GM21526 (cell line): Measurements from ENCODE around the gene DPP4.
"Not testable (repeated sequence)": the region's sequence is repeated elsewhere in the genome, so short reads cannot be mapped to it uniquely, and the experiment has no call there.

ENCODE experiments used
- ATAC-seq: cut with Tn5 transposase; IDR thresholded peaks from one replicate; pipeline ENCODE4 v1.9.1; 2021; ENCODE audit warnings: moderate library complexity; ENCODE audit not compliant: unreplicated experiment, low FRiP score

Gene DPP4

DNA sequence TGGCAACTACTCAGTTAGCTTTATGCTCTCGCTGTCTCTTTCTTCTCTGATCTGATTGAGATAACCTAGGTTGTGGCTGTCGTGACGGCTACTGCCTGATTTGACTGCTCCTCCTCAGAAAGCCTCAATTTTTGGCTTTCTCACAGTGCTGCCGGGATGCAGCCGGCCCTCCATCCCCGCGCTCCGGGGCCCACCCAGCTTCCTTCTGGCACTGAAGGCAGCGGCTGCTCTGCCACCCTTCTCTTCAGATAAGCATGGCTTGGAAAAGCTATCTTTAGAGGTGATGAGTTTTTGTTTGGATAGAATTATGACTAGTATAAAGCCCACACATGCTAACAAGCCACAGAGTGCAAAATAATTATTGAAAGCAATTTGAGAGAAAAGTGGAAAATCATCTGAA, 102.5 kb downstream of the DPP4 start:
- no peak for ATAC-seq

DNA sequence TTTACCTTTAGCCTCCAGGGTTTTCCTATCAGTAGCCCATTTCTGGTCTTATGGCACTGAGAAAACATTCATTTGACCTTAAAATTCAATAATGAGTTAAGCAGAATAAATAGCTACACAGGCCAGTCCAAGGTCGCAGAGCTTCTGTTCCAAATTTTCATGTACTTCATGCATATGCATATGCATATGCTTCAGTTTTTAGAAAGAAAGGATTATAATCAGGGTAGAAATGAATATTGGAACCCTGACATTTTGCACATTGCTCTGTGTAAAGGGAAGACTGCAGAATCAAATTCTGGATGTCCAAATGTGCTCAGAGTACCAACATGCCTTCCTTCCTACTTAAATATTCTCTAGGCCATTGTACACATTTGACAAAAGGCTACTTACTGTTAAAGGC, 104.9 kb downstream of the DPP4 start:
- ATAC-seq: no peak

DNA sequence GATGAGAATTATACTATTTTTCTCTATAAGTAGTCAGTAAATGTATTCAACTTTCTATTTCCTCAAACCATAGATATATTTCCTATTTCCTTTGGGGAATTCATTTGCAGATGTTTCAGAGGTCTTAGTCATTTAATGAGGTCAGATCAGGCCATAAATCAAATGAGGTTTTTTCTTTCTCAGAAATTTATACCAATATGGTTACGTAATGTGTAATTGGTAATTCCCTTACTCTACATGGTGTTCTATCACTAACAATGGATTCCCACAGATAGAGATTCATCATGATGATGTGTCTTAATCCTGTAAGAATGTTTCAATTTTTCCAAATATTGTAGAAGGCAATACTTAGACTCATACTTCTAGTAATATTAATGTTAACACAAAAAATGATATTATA, 108.0 kb downstream of the DPP4 start:
- no peak for ATAC-seq

DNA sequence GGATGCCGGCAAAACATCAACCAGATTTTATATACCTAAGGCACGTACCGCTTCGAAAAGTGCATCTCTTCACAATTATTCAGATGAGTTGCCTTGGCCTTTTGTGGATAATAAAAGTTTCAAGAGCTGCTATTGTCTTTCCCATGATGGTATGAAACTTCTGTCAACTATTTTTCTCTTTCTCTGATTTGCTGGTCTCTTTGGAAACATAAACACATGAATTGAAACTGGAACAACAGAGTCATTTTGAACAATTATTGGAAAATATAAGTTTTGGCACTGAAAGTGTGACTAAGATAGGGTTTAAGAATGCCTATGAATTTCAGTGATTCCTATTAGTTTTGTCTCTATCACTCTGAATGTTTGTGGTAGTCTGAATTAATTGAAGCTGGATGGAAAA, 109.9 kb downstream of the DPP4 start:
- no peak for ATAC-seq

DNA sequence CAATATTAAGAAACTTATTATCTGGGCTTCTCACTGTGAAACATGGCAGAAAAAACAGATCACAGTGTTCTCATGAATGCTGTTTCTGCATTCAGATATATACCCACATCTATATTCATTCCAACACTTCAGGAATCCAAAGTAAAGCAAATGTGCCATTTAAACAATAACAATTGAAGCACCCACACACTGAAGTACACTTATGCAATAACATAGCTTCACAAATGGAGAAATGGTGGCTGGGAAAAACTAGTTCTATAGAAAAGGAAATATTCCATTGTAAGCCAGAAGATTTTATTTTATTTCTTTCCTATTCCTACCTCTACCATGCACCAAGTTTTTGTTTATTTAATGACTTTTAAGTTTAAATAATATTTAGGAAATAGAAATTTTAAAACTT, 111.9 kb downstream of the DPP4 start:
- no peak for ATAC-seq

DNA sequence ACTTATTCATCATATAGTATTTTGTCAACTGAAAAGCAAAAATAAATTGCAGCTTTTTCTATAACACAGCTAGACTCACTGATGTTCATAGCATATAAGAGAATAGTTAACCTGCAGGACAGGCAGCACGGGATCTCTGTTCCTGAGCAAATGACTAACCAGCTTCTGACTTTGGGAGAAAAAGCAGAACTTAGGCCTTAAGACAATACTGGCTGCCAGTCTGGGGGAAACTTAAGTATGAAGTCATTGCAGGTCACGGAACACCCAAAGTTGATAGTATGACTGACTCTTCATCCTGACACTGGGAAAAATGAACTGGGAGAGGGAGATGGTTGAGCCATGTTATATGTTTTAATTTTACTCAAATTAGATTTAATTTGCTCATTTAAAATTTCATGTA, 113.0 kb downstream of the DPP4 start:
- no peak for ATAC-seq

DNA sequence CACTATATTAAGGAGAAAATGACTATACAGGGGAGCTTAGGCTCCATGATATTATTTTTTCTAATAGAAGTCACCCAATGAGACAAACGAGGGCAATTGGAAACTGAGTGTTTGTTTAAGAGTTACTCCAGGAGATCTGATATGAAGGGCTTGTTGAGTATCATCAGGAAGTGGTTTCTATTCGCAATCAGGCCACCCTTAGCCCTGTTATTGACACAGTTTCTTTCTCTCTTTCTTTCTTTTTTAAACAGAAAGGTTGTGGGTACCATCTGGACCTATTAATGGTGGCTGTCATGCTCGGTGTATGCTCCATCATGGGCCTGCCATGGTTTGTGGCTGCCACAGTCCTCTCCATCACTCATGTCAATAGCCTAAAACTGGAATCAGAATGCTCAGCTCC, 117.3 kb downstream of the DPP4 start:
- ATAC-seq: no peak

DNA sequence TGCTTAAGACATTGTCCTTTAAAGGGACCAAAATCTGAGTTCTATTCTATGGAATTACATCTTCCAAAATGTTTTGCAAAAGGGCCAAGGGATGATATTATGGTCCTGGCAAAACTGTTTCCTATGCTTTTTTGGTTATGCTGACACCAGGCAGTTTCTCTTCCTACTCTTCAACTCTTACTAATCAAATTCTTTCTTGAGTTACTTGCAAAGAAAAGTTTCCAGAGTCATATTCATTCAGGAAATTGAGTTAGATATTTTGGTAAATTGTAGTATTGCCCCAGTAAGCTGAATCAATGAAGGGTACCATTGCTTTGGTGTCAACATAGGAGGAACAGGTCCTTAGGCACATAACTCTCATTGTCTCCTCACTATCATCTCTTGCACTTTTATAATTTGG, 118.8 kb downstream of the DPP4 start:
- ATAC-seq: no peak

DNA sequence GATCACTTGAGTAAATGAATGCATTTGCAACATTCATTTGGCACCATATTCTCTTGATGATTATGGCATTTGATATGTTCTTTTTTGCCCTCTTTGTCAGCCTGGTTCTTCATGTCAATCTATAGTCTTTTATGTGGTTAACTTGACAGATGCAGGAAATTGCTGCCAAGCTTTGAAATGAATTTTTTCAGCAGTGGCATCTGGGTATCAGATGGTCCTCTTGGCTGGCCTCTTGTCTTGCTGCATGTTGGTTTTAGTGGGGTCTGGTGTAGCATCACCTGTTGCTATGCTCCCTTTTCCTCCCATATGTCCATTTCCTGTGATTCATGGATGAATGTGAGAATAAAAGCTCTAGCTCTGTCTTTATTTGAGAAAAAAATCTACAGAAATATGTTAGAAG, 119.9 kb downstream of the DPP4 start:
- no peak for ATAC-seq

DNA sequence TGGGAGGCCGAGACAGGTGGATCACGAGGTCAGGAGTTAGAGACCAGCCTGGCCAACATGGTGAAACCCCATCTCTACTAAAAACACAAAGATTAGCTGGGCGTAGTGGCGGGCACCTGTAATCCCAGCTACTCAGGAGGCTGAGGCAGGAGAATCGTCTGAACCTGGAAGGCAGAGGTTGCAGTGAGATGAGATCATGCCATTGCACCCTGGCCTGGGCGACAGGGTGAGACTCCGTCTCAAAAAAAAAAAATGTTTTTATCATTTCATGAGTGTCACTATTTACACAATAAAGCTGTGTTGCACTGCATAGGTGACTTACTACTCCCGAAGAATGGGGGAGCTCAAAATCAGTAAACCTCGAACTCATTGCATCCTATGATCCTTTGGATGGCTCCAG, 120.6 kb downstream of the DPP4 start:
- ATAC-seq: not testable (repeated sequence)

DNA sequence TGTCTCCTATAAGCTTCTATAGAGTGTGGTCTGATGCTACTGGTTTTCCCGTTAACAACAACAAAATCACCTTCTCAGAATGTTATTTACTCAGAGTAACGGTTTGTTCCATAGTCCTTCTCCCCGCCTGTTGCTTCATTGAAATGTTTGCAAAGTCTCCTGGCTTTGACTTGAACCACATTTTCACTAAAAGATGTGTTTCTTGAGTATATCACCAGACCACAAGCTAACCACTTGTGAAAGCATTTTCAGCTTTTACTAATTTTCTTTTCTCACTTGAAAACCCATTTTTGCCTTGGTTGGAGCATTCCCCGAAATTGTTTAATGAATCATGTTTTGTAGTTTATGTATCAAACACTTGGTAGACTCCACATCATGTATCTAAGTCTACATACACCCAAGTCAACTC, 121.2 kb downstream of the DPP4 start:
- no peak for ATAC-seq

DNA sequence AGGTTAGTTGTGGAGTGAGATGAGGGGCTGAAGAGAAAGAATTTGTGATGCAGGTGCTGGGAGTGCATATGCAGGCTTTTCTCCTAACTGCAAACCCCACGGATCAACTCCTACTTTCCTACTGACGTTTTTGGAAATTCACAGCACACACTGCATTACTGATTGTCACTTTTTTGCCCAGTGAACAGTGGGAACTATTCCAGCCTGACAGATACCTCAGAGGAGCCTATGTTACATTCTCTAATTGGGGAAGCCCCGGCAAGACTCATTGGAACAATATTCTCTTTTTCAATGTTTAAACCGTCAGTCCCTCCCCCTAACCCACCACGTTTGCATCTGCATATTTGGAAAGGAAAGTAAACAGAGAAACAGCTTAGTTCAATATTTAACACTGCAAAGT, 126.2 kb downstream of the DPP4 start:
- ATAC-seq: no peak

DNA sequence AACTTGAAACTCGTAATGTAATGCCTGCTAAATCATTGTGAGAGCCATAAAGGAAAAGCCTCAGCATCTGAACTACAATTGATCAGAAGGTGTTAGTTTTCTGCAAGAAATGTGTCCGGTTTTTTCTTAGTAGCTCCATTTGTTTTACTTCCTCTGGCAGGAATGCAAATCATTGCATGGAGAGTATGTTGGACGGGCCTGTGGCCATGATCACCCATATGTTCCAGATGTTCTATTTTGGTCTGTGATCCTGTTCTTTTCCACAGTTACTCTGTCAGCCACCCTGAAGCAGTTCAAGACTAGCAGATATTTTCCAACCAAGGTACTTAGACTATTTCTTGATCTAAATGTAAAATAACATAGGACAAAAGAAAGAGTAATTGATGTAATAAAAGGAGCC, 126.6 kb downstream of the DPP4 start:
- no peak for ATAC-seq

DNA sequence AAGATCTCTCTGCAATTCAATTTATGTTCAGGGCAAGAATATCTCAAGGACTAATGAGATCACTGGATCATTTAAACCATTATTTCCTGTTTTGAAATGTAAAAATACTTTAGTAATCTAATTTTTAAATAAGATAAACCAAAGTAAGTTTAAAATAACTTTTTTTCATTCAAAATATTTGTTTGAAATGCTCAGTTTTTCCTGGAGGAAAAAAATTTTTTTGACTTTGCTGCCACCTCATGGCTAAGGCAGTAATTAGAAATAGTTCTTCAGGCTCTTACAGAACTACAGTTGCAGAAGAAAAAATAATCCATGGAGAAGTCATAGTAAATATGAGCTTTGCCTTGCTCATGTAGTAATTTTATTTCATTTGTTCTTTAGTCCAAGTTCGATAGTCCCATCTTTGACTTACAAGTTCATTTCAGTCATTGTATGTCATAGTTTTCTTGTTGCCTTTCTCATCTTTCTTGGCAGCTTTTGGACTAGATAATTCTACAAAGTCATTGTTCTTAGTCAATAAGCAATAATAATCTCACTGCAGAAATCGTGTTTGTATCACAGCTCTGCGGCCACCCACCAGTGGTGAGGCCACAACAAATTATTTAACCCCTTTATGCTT, 127.4 kb downstream of the DPP4 start:
- no peak for ATAC-seq

DNA sequence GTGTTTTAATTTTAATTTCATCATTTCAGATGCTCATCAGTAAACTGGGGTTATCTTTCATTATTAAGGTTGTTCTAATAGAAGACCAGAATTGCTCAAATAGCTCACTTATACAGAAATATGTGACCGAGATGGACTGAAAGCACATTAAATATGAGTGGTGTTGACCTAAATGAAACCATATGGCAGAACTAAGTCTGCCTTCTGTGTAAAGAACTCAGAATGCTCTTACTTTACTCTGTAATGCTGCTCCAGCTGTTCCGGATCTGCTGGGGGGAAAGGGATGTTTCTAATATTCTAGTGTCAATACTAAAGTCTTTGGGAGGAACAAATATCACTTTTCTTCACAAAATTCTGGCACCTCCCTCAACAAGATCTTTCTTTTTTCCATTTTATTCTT, 131.0 kb downstream of the DPP4 start:
- no peak for ATAC-seq
